HEK293 (cell line): Measurements from ENCODE around the gene EIF4E2.
A peak's percentile ranks its signal among the peaks of the same experiment; 100 is the strongest.

Experiments
- CTCF ChIA-PET: fragments of 350-600 bp; formaldehyde crosslinking; extraction: SDS; loops from one replicate; lab custom pipeline; 2021; ENCODE audit warnings: antibody characterized with exemption; lab: Yijun Ruan, JAX
- POLR2A ChIA-PET: fragments of 300-600 bp; formaldehyde crosslinking; extraction: SDS; loops from one replicate; lab custom pipeline; 2020; ENCODE audit warnings: antibody characterized with exemption, inconsistent platforms; lab: Yijun Ruan, JAX
- H3K27ac ChIP-seq: fragments of 200-500 bp; sonication (Bioruptor generic); 2 replicates; pipeline ENCODE4 v1.5.1; 2014; ENCODE audit warnings: low read depth, low read length, control low read depth, inconsistent platforms; ENCODE audit errors: extremely low read depth
- H3K36me3 ChIP-seq, 2 experiments: fragments of 200-500 bp in 1 of 2; sonication (Bioruptor generic) in 1 of 2; 1 replicate in 1 of 2; 2 replicates in 1 of 2; pipeline ENCODE4 v1.5.1; 2014 to 2017; ENCODE audit warnings: inconsistent platforms in 2 of 2, low read length in 2 of 2; ENCODE audit not compliant: control insufficient read depth in 2 of 2, insufficient read depth in 1 of 2
- H3K4me1 ChIP-seq: fragments of 200-500 bp; sonication (Bioruptor generic); 2 replicates; pipeline ENCODE4 v1.5.1; 2014; ENCODE audit warnings: mild to moderate bottlenecking, low read length, inconsistent platforms; ENCODE audit not compliant: control insufficient read depth, insufficient read depth
- H3K4me3 ChIP-seq: 2 replicates; pipeline ENCODE4 v1.5.1; 2011; ENCODE audit warnings: low read depth, mild to moderate bottlenecking, control low read depth, low read length, moderate library complexity
- H3K9me3 ChIP-seq: fragments of 200-500 bp; sonication (Bioruptor generic); 2 replicates; pipeline ENCODE4 v1.5.1; 2014; ENCODE audit warnings: low read depth, low read length, inconsistent platforms; ENCODE audit not compliant: control insufficient read depth, insufficient read depth
- MYNN ChIP-seq: fragments of 450-650 bp; formaldehyde crosslinking; IDR thresholded peaks from 2 replicates; pipeline ENCODE4 v1.5.1; 2016; ENCODE audit warnings: missing biosample characterization, missing genetic modification characterization, borderline replicate concordance
- SALL2 ChIP-seq: fragments of 450-650 bp; formaldehyde crosslinking; IDR thresholded peaks from 2 replicates; pipeline ENCODE4 v1.5.0; 2017; ENCODE audit warnings: missing biosample characterization, mild to moderate bottlenecking, missing genetic modification characterization, borderline replicate concordance
- ZNF16 ChIP-seq: fragments of 450-650 bp; formaldehyde crosslinking; IDR thresholded peaks from 2 replicates; pipeline ENCODE4 v1.5.1; 2016; ENCODE audit warnings: low read depth, missing biosample characterization, missing genetic modification characterization
- ZNF169 ChIP-seq: fragments of 450-650 bp; formaldehyde crosslinking; IDR thresholded peaks from 2 replicates; pipeline ENCODE4 v1.5.1; 2016; ENCODE audit warnings: missing biosample characterization, missing genetic modification characterization
- ZNF184 ChIP-seq: fragments of 450-650 bp; IDR thresholded peaks from 2 replicates; pipeline ENCODE4 v1.5.1; 2018; ENCODE audit warnings: missing biosample characterization, mild to moderate bottlenecking, missing genetic modification characterization
- ZNF223 ChIP-seq: fragments of 450-650 bp; formaldehyde crosslinking; IDR thresholded peaks from 2 replicates; pipeline ENCODE4 v1.5.1; 2016; ENCODE audit warnings: missing biosample characterization, missing genetic modification characterization
- ZNF501 ChIP-seq: fragments of 450-650 bp; formaldehyde crosslinking; IDR thresholded peaks from 2 replicates; pipeline ENCODE4 v1.5.1; 2016; ENCODE audit warnings: missing biosample characterization, missing genetic modification characterization
- ZNF76 ChIP-seq: fragments of 450-650 bp; formaldehyde crosslinking; IDR thresholded peaks from 2 replicates; pipeline ENCODE4; 2016; ENCODE audit warnings: low read depth, missing biosample characterization, missing genetic modification characterization, borderline replicate concordance
- ZNF768 ChIP-seq: fragments of 450-650 bp; formaldehyde crosslinking; IDR thresholded peaks from 2 replicates; pipeline ENCODE4 v1.5.1; 2018; ENCODE audit warnings: missing biosample characterization, mild to moderate bottlenecking, missing genetic modification characterization
- ZSCAN30 ChIP-seq: fragments of 450-650 bp; IDR thresholded peaks from 2 replicates; pipeline ENCODE4 v1.5.1; 2018; ENCODE audit warnings: missing biosample characterization, mild to moderate bottlenecking, missing genetic modification characterization, moderate library complexity
- TF ChIP-seq, protein P1 (sequence below): fragments of 450-650 bp; IDR thresholded peaks from 2 replicates; pipeline ENCODE4 v1.5.1; 2018; ENCODE audit warnings: missing biosample characterization, missing genetic modification characterization
- TF ChIP-seq, protein P2 (sequence below): fragments of 450-650 bp; formaldehyde crosslinking; IDR thresholded peaks from 2 replicates; pipeline ENCODE4 v1.5.1; 2016; ENCODE audit warnings: missing biosample characterization, missing genetic modification characterization
- TF ChIP-seq, protein P3 (sequence below): fragments of 450-650 bp; formaldehyde crosslinking; IDR thresholded peaks from 2 replicates; pipeline ENCODE4 v1.5.1; 2017; ENCODE audit warnings: missing biosample characterization, missing genetic modification characterization
- TF ChIP-seq, protein P4 (sequence below): fragments of 450-650 bp; formaldehyde crosslinking; IDR thresholded peaks from 2 replicates; pipeline ENCODE4 v1.5.1; 2016; ENCODE audit warnings: missing biosample characterization, missing genetic modification characterization
- TF ChIP-seq, protein P5 (sequence below): fragments of 450-650 bp; formaldehyde crosslinking; IDR thresholded peaks from 2 replicates; pipeline ENCODE4 v1.5.1; 2016; ENCODE audit warnings: missing biosample characterization, missing genetic modification characterization

Gene EIF4E2

DNA sequence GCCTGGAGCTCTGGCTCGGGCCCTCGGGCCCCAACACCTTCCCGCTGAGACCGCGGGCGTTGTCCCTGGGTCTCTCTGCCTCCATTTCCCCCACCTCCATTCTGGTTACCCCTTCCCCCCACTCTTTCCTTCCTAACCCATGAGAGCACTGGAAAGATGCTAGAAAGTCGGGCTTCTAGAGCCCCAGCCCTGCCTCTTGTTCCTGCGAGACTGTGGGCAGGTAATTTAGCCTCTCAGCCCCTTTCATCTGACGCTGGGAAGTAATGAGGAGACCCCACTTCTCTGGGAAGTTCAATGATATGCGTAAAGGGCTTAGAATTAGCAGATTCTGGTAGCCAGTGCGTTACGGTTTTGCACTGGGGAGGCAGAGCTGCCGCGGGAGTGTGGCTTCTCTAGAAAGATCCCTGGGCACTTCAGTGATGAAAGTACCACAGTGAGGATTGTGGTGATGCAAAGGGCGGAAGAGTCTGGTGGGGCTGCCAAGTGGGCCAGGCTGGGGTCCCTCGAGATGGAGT, 46.6 kb upstream of the EIF4E2 start:
- no peak overlapping the region for H3K27ac ChIP-seq
- no peaks in the 10 kb centered on the region for H3K9me3 ChIP-seq
- POLR2A ChIA-PET = no interaction called here
- CTCF ChIA-PET = interaction anchor here (1.1 kb wide), 1 partner anchor 652 kb away, joined by 3 read pairs; no protein-coding TSS in a partner anchor
- H3K4me3 ChIP-seq = no peak overlapping the region
- TF ChIP-seq ZNF76 (no peak), ZNF184 (tag by site-specific recombination) (no peak), ZSCAN30 (tag by site-specific recombination) (no peak), ZNF169 (tag by site-specific recombination) (no peak), SALL2 (tag by site-specific recombination) (no peak), ZNF16 (tag by site-specific recombination) (no peak), ZNF501 (no peak)
- TF ChIP-seq, protein P1, sequence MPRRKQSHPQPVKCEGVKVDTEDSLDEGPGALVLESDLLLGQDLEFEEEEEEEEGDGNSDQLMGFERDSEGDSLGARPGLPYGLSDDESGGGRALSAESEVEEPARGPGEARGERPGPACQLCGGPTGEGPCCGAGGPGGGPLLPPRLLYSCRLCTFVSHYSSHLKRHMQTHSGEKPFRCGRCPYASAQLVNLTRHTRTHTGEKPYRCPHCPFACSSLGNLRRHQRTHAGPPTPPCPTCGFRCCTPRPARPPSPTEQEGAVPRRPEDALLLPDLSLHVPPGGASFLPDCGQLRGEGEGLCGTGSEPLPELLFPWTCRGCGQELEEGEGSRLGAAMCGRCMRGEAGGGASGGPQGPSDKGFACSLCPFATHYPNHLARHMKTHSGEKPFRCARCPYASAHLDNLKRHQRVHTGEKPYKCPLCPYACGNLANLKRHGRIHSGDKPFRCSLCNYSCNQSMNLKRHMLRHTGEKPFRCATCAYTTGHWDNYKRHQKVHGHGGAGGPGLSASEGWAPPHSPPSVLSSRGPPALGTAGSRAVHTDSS (tag by site-specific recombination) = no peak
- TF ChIP-seq, protein P2, sequence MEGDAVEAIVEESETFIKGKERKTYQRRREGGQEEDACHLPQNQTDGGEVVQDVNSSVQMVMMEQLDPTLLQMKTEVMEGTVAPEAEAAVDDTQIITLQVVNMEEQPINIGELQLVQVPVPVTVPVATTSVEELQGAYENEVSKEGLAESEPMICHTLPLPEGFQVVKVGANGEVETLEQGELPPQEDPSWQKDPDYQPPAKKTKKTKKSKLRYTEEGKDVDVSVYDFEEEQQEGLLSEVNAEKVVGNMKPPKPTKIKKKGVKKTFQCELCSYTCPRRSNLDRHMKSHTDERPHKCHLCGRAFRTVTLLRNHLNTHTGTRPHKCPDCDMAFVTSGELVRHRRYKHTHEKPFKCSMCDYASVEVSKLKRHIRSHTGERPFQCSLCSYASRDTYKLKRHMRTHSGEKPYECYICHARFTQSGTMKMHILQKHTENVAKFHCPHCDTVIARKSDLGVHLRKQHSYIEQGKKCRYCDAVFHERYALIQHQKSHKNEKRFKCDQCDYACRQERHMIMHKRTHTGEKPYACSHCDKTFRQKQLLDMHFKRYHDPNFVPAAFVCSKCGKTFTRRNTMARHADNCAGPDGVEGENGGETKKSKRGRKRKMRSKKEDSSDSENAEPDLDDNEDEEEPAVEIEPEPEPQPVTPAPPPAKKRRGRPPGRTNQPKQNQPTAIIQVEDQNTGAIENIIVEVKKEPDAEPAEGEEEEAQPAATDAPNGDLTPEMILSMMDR (tag by site-specific recombination) = no peak
- TF ChIP-seq, protein P3, sequence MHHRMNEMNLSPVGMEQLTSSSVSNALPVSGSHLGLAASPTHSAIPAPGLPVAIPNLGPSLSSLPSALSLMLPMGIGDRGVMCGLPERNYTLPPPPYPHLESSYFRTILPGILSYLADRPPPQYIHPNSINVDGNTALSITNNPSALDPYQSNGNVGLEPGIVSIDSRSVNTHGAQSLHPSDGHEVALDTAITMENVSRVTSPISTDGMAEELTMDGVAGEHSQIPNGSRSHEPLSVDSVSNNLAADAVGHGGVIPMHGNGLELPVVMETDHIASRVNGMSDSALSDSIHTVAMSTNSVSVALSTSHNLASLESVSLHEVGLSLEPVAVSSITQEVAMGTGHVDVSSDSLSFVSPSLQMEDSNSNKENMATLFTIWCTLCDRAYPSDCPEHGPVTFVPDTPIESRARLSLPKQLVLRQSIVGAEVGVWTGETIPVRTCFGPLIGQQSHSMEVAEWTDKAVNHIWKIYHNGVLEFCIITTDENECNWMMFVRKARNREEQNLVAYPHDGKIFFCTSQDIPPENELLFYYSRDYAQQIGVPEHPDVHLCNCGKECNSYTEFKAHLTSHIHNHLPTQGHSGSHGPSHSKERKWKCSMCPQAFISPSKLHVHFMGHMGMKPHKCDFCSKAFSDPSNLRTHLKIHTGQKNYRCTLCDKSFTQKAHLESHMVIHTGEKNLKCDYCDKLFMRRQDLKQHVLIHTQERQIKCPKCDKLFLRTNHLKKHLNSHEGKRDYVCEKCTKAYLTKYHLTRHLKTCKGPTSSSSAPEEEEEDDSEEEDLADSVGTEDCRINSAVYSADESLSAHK = no peak
- TF ChIP-seq, protein P4, sequence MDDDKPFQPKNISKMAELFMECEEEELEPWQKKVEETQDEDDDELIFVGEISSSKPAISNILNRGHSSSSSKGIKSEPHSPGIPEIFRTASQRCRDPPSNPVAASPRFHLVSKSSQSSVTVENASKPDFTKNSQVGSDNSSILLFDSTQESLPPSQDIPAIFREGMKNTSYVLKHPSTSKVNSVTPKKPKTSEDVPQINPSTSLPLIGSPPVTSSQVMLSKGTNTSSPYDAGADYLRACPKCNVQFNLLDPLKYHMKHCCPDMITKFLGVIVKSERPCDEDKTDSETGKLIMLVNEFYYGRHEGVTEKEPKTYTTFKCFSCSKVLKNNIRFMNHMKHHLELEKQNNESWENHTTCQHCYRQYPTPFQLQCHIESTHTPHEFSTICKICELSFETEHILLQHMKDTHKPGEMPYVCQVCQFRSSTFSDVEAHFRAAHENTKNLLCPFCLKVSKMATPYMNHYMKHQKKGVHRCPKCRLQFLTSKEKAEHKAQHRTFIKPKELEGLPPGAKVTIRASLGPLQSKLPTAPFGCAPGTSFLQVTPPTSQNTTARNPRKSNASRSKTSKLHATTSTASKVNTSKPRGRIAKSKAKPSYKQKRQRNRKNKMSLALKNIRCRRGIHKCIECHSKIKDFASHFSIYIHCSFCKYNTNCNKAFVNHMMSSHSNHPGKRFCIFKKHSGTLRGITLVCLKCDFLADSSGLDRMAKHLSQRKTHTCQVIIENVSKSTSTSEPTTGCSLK (tag by site-specific recombination) = no peak
- TF ChIP-seq, protein P5, sequence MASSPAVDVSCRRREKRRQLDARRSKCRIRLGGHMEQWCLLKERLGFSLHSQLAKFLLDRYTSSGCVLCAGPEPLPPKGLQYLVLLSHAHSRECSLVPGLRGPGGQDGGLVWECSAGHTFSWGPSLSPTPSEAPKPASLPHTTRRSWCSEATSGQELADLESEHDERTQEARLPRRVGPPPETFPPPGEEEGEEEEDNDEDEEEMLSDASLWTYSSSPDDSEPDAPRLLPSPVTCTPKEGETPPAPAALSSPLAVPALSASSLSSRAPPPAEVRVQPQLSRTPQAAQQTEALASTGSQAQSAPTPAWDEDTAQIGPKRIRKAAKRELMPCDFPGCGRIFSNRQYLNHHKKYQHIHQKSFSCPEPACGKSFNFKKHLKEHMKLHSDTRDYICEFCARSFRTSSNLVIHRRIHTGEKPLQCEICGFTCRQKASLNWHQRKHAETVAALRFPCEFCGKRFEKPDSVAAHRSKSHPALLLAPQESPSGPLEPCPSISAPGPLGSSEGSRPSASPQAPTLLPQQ = no peak
- H3K4me1 ChIP-seq = no peaks in the 10 kb centered on the region
- H3K36me3 ChIP-seq = no peaks in the 10 kb centered on the region

DNA sequence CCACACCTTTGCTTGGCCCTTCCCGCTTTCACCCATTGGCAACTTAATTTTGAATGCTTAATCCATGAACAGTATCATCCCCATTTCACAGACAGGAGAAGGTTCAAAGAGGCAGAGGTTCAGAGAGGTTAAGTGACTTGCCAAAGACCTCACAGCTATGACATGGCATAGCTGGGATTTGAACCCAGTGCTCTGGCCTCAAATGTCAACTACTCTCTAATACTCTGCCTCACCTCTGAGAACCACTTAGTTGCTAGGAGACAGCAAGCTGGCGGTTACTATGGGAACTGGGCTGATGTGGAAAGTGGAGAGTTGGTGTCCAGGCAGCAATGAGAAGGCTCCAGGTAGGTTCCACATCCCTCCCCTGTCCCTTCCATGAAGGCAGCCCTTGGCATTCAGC, 46.1 kb upstream of the EIF4E2 start:
- Histone ChIP-seq H3K36me3 (no peaks in the 10 kb centered on the region), H3K27ac (no peak overlapping the region), H3K4me1 (no peaks in the 10 kb centered on the region), H3K9me3 (no peaks in the 10 kb centered on the region), H3K4me3 (no peak overlapping the region)
- ChIA-PET POLR2A (no interaction called here), CTCF (interaction anchor here (1.1 kb wide), 1 partner anchor 652 kb away, joined by 3 read pairs; no protein-coding TSS in a partner anchor)
- TF ChIP-seq ZNF768 (tag by site-specific recombination) = peak; percentile 60; the same call in 1 of the 2 replicates
- TF ChIP-seq MYNN (tag by site-specific recombination) = peak; percentile 86
- TF ChIP-seq ZNF223 (tag by site-specific recombination) = no peak
